GM19452 (cell line): ENCODE results near the gene CLRN3.

Experiments
- ATAC-seq: cut with Tn5 transposase; IDR thresholded peaks from one replicate; pipeline ENCODE4 v1.9.1; 2021; ENCODE audit not compliant: unreplicated experiment

Gene CLRN3

DNA sequence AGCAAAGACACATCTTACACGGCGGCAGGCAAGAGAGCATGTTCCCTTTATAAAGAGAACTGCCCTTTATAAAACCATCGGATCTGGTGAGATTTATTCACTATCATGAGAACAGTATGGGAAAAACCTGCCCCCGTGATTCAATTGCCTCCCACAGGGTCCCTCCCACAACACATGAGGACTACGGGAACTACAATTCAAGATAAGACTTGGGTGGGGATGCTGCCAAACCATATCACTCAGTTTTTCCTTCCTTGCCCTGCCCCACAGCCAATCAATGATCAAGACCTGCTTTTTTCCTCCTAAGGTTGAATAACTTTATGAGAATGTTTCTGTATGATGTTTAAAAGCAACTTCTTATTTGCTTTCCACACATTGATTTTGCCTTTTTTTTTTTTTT is 11.0 kb upstream of the CLRN3 start:
- ATAC-seq = no peak

DNA sequence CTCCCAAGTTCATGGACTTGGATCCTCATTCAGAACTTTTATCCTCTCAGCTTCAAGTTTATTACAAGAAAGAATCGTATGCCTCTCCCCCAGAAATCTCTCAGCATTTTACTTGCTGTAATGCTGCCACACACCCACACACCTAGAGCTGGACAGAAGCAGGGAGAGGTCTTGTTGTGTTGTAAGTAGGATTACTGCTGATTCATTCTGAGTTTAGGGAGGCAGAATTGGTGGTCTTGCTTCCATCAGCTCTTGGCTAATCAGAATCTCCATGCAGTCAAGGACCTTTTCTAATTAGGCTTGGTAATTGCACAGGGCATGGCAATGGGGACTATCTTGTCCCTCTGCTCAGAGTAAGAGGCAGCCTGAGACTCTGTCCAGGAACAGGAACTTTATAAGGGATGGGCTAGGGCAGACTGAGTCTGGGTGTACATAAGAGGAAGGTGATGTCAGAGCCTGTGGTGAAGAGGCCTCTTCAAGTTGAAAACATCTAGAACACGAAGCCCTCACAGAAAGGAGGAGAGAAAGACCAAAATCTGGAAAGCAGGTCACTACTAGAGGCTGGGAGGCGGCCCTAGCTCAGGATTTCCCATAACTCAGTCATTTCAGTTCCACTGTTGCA is 7.1 kb upstream of the CLRN3 start:
- no peak for ATAC-seq

DNA sequence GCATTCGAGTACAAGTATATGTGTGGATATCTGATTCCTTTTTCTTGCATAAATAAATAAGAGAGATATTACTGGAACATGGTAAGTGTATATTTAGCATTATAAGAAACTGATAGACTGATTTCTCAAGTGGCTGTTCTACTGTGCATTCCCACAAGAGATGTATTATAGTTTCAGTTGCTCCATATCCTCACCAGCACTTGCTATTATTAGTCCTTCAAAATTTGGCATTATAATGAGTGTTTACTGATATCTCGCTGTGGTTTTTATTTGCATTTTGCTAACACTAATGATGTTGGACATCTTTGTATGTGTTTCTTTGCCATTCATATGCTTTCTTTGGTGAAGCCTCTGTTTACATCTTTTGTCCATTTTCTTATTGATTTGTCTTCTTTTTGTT is 4.4 kb upstream of the CLRN3 start:
- no peak for ATAC-seq

DNA sequence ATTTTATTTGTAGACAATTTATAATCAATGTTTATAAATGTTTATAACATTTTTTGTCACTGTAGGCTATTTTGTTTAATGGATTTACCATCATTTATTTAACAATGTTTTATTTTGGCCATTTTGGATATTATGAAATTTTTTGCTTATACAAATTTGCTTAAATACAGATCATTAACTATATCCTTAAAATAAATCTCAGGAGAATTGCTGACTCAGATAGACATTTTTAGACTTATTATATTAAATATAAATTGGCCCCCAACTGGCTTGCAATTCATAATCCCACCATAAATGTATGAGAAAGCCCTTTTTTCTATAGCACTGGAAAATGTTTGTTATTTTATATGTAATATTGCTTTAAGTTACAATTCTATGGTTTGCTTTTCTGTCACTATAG is 3.8 kb upstream of the CLRN3 start:
- no peak for ATAC-seq

DNA sequence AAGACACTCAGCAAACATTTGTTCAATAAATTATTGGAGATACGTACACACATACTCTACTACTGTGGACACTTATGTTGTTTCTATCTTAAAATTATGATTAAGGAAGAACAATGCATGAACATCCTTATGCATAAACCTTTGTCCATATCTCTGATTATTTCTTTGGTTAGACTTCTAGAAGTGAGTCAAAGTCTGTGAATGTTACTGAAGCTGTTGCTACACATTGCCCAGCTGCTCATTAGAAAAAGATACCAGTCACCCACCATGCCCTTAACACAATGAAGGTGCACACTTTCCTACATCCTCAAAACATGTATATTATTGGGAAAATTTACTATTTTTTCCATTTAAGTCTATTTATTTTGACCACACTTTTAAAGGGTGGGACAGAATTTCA is 1.4 kb upstream of the CLRN3 start:
- ATAC-seq = no peak

DNA sequence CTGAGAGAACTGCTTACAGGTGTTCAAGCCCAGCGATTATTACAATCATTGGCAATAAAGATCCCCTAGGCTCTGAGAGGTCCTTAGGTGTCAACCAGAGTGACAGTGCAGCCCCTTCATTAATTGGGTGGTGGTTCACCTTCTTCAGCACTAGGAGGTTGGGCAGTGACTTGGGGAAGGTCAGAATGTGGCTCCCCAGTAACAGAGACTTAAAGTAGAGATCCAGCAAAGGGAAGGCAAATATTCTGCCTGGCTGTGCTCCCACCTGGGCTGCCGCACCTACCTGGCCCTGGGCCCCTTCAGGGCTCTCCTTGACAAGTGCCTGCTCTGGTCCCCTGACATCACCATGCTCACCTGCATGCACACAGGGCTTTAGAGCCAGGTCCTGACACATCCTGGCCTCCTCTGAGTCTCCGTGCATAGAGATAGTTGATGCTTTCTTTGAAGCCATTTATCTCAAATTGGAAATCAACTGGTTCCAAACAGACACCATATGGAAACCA is 1.9 kb downstream of the CLRN3 start:
- no peak for ATAC-seq

DNA sequence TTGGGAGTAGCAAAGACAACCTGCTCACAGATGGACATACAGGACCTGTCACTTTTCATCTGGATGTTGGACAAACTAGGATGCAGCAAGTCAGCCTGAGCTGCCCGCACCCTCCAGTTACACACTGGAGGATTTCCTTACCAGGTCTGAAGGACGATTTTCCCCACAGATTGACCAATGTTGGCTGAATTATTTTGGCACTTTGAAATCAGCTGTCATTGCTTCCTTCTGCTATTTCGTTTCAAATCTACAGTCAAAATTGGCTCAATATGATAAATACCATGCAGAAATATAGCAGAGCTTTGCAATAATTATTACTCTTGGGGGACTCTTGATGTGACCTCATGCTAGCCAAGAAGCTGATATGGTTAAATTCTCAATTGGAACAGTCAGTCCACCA is 2.5 kb downstream of the CLRN3 start:
- ATAC-seq = no peak

DNA sequence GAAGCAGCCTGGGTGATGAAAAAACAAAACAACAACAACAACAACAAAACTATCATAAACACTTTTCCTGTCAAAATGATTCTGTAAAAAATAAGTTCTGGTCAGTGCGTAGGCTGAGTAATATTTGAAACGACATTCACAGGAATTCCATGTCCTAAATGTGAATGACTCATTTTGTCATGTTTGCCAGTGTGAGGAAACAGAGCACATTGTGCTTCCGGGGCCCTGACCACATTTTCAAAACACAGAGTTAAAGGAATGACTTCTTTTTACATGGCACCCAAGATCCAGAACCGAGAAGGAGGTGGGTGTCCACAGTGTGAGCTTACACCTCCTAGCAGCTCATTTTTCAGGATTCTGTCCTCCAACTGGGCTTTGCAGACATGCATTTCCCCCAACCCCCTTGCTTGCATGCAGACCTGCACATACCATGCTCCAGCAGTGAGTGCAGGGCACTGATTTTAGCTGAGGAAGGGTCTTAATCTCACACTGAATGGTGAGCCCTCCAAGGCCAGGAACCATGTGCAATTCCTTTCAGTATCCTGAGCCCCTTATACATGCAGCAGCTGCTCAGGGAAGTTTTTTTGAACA is 3.0 kb downstream of the CLRN3 start:
- no peak for ATAC-seq

DNA sequence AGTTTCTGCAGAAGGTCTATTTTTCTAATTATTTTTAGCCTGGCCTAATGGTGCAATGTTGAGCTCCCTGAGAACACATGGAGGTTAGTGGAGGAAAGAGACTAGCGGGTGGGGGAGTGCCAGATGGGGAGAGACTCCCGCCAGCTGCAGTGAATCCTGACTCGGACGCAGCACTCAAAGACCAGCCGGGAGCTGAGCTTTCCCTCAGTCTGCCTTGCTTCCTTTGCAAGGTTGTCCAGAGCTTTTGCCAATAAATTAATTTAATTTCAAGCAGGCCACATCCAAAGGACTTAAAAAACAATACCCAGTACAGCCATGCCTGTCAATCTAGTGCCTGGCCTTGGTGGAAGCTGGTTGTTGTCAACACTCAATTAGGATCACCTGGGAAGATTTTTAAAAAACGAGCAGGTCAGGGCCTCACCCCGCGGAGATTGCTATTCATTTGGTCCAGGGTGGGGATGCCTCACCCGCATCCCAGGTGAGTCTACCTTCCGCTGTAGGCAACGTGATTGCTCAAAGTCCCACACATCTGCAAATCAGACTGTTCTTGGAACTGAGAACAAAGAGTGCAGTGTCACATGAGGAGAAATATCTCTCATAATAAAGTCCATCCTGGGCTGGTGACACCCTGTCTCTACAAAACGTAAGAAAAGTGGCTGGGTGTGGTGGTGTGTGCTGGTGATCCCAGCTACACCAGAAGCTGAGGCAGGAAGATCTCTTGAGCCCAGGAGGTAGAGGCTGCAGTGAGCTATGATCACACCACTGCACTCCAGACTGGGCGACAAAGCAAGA is 4.0 kb downstream of the CLRN3 start:
- ATAC-seq = no peak

DNA sequence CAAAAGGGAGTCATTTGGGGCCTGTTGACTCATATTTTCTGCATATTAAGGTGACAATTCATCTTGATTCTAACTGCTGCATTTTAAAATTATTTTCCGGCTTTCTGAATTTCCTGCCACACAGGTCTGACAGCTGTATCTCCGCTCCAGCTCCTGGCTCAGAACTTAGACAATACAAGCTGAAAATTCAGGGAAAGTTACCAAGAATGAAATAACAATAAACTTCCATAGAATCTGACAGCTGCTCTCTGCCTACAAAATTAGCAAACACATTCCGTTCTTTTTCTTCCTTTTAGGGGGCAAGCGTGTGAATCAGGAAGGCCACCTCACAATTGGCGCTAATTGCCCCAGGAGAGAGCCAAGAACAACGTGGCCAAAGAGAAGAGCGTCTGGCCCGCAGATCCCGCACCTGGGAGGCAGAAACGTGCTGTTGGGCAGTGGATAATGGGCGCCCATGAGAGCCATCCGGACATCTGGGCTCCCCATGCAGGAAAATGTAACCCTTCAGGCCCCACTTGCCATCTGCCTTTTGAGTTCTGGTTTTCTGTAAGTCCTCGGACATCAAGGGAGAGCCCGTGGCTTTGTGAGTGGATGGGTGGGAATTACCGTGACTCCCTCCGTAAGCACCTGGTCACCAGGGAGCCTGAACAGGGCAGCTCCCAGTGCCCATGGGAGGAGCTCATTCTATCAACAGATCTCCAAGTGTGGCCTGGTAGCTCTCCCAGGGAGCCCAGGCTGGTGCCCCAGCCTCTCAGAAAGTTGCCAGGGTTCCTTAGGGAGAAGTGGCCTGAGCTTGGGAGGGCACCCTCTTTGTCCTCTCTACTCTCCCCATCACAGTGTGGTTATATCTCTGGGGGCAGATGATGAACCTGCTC is 5.0 kb downstream of the CLRN3 start:
- ATAC-seq = no peak

DNA sequence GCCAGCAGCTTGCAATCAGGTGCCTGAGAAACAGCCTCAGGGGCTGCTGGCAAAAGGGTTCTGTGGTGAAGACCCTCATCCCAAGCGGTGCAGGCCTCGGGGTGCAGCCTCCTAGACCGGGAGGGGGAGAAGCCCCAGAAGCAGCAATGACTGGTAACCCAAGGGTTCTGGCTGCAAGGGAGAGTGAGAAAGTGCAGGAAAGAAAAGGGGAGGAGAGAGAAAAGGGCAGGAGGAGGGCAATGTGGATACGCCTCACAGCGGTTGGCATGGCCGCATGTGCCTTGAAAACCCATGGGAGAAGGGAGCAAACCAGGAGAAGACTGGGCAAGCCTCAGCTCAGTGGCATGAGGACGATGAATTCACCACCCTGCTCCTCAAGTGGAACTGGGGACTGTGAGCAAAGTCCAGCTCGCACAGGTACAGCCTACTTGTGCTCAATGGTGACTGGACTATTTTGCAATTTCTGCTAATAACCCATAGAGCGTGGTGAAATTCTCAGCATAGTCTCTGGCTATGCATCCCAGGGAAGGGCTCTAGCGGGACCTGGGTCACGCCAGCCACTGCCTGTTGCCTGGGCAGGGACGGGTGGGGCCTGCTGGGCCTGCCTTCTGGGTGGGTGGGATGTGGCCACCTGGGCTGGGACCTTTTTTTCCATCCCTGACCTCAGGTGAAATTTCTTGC is 6.2 kb downstream of the CLRN3 start:
- ATAC-seq = no peak

DNA sequence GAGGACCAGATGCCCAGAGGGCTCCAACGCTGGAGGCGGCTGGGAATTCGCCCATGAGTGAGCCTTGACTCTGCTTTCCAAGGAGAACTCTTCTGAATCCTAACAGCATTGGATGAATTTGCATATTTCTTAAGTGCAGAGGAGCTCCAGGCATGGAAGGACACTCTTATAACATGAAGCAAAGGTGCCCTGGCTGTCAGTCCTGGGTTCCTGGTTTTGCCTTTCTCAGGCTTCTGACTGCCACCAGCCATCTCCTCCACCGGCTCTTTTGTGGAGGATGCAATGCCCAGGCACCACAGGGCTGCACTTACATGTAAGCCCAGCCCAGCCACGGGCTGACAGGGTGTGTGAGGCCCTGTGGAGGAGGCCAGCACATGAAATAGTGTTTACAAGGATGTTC is 8.2 kb downstream of the CLRN3 start:
- ATAC-seq = no peak

DNA sequence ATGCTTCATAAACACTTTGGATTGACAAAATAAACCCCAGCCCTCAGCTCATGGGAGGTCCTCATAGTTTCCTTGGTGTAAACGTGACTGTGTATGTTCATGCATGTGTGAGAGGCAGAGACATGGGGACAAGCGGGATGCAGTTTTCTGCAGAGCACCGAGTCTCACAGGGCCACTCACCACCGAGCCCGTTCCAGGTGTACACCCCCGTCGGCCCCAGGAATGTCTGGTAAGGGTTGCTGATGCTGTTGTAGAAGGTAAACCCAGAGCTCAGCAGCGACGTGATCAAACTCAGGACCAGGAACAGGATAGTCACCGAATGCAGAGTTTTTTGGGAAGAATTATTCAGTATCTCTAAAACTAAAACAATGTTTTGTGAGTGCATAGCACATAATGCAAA is 9.2 kb downstream of the CLRN3 start:
- ATAC-seq = no peak

DNA sequence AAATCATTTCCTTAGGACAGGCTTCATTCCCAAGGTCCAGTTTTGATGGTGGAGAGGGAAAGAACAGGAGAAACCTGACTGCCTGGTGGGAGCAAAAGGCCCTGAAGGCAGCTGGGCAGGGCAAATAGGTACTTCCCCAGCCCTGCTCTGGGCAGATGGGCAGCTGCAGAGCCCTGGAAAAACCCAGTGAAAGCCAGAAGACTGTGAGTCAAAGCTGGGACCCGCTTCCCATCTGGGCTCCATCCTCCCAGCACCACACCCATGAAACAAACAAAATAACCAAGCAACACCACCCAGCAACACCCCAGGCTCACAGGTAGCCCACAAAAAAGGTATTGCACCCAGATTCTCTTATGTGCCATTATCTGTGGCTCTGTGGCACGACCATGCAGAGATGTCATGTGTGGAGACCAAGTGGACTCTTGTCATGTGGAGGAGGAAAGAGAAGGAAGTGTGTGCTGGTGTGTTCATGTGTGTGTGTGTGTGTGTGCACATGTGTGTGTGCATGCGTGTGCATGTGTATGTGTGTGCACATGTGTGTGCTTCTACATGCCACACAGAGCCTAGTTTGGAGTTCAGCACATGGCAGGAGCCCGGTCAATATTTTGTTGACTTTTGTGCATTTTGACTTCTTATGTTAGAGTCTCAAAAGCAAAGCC is 9.8 kb downstream of the CLRN3 start:
- ATAC-seq = no peak

DNA sequence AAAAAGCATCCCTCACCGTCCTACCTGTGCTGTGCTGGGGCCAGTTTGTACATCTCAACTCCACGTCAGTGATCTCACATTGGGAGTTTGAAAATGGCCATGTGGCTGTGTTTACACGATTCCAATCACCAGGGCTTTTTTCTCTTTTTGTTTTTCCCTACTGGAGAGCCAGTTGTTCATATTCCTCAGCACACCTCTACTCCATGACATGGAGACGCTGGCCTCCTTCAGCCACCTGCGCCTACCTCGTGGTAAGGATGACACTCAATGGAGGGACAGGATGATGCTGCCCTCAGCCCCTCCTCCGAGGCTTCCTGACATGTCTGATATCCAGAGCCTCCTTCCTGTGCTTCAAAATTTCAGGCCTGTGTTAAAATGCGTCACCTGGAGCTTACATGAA is 10.3 kb downstream of the CLRN3 start:
- no peak for ATAC-seq

DNA sequence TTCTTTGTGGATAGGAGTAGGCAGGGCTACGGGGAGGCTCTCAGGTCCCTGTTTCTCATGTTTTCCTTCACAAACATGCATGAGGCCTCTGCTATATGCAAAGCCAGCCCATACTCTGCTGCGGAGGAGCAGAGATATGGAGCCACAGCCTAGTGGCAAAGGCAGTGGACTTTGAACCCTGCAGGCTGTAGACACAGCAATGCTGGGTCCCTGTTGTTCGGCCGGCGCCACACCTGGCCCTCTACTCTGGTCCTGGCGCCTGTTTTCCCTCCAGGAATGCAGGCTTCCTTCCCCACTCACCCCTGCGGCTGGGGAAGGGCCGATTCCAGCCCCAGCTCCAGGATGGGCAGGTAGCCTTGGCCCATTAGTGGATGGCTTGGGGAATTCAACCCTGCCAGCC is 11.5 kb downstream of the CLRN3 start:
- ATAC-seq = no peak

DNA sequence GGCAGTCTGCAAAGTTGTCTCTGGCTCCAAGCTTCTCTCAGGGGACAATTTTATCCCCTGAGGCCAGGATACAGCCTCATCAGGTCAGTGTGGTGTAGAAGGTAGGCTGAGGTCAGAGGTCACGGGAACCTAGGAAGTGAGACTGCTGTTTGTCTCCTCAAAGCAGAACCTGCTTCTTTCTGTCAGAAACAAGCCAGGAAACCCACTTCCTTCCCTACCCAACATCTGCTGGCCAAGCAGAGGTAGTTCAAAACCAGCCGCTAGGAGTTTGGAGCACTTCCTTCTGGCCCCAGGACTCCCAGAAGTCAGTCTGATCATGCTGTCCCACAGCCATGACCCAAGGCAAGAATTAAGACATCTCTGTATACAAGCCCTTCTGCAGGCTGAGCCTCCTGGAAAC is 12.2 kb downstream of the CLRN3 start:
- ATAC-seq = no peak

DNA sequence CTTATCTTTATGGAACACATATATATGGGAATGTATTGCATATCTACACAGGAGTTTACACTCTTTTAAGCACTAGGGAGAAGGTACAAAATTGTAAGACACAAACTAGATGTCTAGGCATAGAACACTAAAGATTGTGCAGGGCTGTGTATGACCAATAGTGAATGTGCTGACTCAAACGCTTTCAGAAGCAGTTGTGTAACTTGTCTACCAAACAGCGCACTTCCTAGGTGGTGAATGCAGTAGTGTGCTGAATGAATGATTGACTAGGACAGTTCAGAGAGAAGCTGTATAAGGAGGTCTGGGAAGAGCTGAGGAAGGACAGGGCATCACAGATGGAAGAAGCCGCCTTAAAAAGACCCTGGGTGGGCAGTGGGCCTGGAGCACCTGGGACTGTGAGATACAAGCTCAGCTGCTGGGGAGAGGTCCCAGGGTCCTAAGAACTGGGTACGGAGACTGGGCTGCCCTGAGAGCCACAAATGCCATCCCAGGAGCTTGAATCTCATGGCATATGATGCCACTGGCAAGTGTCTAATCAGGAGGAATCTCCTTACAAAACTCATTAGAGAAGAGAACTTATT is 14.2 kb downstream of the CLRN3 start:
- ATAC-seq = no peak

DNA sequence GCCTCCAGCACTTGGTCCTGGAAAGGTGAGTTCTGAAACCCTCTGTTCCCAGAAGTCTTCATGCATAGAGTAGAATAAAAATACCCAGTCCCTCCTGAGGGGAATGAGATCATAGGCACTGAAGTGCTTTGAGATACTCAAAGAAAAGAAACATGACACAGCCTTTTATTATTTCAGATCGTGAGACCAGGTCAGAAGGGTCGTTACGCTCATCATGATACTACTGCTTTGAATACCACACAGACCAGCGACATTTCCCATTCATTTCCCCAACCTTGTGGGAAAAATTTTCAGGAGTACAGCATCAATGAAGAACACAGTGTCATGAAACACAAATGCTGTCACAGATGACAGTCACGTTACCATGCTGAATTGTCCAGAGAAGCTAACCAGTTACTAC is 15.0 kb downstream of the CLRN3 start:
- no peak for ATAC-seq

DNA sequence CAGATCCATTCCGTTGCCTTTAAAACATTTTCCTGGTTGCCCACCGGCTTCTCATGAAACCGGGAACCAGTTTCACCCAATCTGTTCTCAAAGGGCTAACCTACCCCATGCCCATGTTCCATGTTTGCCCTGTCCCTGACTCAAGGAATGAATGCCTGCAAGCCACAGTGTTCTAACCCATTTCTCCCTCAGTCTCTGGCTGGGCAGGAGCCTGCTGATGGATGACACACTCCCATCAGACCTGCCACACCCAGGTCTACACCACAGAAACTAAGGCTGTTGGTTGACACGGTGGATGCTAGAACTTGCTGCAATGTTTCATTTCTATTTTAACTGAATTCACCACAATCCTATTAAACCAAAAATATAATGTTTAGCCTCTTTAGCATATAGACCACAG is 15.6 kb downstream of the CLRN3 start:
- ATAC-seq = no peak
